ENCODE results near the gene SGMS2.

SGMS2 gene

DNA sequence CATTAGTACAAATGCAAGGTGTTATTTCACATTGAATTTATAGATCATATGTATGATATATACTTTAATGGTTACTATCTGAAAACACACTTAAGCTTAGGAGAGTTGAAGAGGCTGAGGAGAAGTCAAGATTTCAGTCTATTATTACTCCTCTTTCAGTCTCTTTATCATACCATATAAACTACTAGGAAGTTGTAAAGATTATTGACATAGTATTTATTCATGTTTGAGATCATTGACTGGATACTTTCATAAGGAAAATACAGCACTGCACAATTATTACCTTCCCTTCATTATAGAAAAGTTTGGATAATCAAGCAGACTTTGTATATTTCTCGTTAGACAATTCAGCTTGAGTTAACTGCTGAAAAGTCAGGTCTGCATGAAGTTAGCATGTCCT, 10.0 kb upstream of the SGMS2 start:
- Histone ChIP-seq H4K20me1 (ENCODE audit: insufficient read depth, low read length) (no peaks in the 10 kb centered on the region), H3K4me2 (ENCODE audit: insufficient read depth, low read length) (no peak overlapping the region), H3K9ac (ENCODE audit: low read depth, low read length) (no peak overlapping the region), H3K9me3 (ENCODE audit: insufficient read depth, low read length, severe bottlenecking) (no peaks in the 10 kb centered on the region), H3K4me3 (ENCODE audit: low read depth in 1 of 2, low read length in 2 of 2) (no peak overlapping the region), H3K79me2 (ENCODE audit: insufficient read depth, low read length) (no peaks in the 10 kb centered on the region), H3K27ac (ENCODE audit: low read length) (no peak overlapping the region), H2AFZ (ENCODE audit: low read depth, low read length) (no peak overlapping the region), H3K4me1 (ENCODE audit: insufficient read depth, low read length) (no peaks in the 10 kb centered on the region), H3K27me3 (ENCODE audit: insufficient read depth, low read length, poor library complexity) (no peaks in the 10 kb centered on the region), H3K36me3 (ENCODE audit: insufficient read depth, low read length) (no peaks in the 10 kb centered on the region)
- DNase-seq (no peak), ATAC-seq (ENCODE audit: insufficient read depth, low read depth) (no peak)
- no peak for TF ChIP-seq EZH2 (IDR thresholded peaks at IDR 0.05; ENCODE audit: borderline replicate concordance, low read depth, low read length, severe bottlenecking)
- TF ChIP-seq, protein P1, sequence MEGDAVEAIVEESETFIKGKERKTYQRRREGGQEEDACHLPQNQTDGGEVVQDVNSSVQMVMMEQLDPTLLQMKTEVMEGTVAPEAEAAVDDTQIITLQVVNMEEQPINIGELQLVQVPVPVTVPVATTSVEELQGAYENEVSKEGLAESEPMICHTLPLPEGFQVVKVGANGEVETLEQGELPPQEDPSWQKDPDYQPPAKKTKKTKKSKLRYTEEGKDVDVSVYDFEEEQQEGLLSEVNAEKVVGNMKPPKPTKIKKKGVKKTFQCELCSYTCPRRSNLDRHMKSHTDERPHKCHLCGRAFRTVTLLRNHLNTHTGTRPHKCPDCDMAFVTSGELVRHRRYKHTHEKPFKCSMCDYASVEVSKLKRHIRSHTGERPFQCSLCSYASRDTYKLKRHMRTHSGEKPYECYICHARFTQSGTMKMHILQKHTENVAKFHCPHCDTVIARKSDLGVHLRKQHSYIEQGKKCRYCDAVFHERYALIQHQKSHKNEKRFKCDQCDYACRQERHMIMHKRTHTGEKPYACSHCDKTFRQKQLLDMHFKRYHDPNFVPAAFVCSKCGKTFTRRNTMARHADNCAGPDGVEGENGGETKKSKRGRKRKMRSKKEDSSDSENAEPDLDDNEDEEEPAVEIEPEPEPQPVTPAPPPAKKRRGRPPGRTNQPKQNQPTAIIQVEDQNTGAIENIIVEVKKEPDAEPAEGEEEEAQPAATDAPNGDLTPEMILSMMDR (IDR thresholded peaks at IDR 0.05; ENCODE audit: borderline replicate concordance, extremely low read depth, low read length, poor library complexity, severe bottlenecking), result no peak

DNA sequence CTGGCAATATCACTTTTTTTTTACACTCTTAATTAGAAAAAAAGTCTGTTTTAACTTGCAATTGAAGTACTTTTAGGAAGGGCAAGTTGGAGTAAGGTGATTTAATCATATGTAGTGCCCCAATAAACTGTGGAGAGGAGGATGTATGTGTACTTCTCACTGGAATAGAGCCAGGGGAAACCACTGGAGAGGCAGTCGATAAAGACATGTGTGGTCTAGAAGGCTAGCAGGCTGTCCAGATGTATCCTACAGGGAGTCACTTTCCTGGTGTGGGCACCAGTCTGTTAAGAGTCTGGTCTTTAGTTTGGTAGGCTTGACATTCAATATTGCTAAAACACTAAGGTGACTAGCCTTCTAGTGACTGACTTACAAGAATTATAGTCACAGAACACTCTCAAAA, 9.6 kb upstream of the SGMS2 start:
- H3K27me3 ChIP-seq (ENCODE audit: insufficient read depth, low read length, poor library complexity), result no peaks in the 10 kb centered on the region
- no peak for TF ChIP-seq EZH2 (IDR thresholded peaks at IDR 0.05; ENCODE audit: borderline replicate concordance, low read depth, low read length, severe bottlenecking)
- no peaks in the 10 kb centered on the region for H3K79me2 ChIP-seq (ENCODE audit: insufficient read depth, low read length)
- ATAC-seq (ENCODE audit: insufficient read depth, low read depth) (no peak), DNase-seq (no peak)
- H3K9me3 ChIP-seq (ENCODE audit: insufficient read depth, low read length, severe bottlenecking), result no peaks in the 10 kb centered on the region
- no peak overlapping the region for H2AFZ ChIP-seq (ENCODE audit: low read depth, low read length)
- H4K20me1 ChIP-seq (ENCODE audit: insufficient read depth, low read length), result no peaks in the 10 kb centered on the region
- H3K4me2 ChIP-seq (ENCODE audit: insufficient read depth, low read length), result no peak overlapping the region
- no peak overlapping the region for H3K27ac ChIP-seq (ENCODE audit: low read length)
- no peak overlapping the region for H3K9ac ChIP-seq (ENCODE audit: low read depth, low read length)
- H3K4me3 ChIP-seq (ENCODE audit: low read depth in 1 of 2, low read length in 2 of 2), result no peak overlapping the region
- H3K36me3 ChIP-seq (ENCODE audit: insufficient read depth, low read length), result no peaks in the 10 kb centered on the region
- no peaks in the 10 kb centered on the region for H3K4me1 ChIP-seq (ENCODE audit: insufficient read depth, low read length)

DNA sequence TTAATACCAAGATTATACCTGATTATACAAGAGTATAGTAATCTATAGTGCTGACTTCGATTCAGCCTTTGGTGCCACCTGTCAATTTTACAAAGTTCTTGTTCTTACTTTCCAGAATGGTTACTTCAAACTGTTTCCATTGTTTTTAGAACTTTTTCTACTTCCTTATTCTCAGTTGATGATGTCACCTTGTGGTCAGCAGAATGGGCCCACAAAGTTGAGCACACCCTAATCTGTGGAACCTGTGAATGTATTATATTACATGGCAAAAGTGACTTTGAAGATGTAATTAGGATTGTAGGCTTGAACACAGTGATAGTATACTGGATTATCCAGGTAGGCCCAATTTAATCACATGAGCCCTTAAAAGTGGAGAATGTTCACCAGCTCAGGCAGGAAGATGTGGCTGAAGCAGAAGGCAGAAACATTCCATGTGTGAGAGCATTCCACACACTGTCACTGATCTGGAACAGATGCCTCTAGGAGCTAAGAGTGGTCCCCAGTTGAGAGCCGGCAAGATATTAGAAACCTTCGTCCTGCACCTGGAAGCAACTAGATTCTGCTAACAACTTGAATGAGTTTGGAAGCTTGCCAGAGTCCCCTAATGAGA, 6.3 kb upstream of the SGMS2 start:
- Histone ChIP-seq H3K9ac (ENCODE audit: low read depth, low read length) (no peak overlapping the region), H3K4me2 (ENCODE audit: insufficient read depth, low read length) (no peak overlapping the region), H3K27me3 (ENCODE audit: insufficient read depth, low read length, poor library complexity) (no peaks in the 10 kb centered on the region), H3K9me3 (ENCODE audit: insufficient read depth, low read length, severe bottlenecking) (no peaks in the 10 kb centered on the region), H3K4me3 (ENCODE audit: low read depth in 1 of 2, low read length in 2 of 2) (no peak overlapping the region), H4K20me1 (ENCODE audit: insufficient read depth, low read length) (no peaks in the 10 kb centered on the region), H3K27ac (ENCODE audit: low read length) (no peak overlapping the region), H3K4me1 (ENCODE audit: insufficient read depth, low read length) (no peaks in the 10 kb centered on the region), H3K36me3 (ENCODE audit: insufficient read depth, low read length) (no peaks in the 10 kb centered on the region), H2AFZ (ENCODE audit: low read depth, low read length) (no peak overlapping the region), H3K79me2 (ENCODE audit: insufficient read depth, low read length) (no peaks in the 10 kb centered on the region)
- TF ChIP-seq, protein P1 (IDR thresholded peaks at IDR 0.05; ENCODE audit: borderline replicate concordance, extremely low read depth, low read length, poor library complexity, severe bottlenecking), result no peak
- no peak for TF ChIP-seq EZH2 (IDR thresholded peaks at IDR 0.05; ENCODE audit: borderline replicate concordance, low read depth, low read length, severe bottlenecking)
- no peak for DNase-seq
- no peak for ATAC-seq (ENCODE audit: insufficient read depth, low read depth)

DNA sequence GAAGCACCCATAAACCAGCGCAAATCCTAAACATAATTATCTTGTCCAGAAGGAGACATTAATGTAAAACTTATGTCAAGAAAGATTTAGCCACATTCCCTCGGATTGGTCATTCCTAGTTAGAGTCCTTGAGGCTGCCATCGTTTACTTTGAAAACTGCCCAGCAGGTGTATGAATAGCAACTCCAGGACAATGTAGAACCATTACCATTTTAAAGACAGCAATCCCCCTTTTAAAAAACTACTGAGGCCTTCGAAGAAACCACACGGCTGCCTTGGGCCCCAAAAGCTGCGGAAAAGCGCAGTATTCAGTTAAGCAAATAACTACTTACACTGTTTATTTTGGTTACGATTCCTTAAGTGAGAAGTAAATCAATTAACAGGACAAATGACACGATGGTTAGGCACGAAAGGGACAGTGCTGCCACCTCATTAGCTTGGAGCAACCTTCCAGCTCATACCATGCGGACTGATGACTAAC, 822 bp upstream of the SGMS2 start:
- no peaks in the 10 kb centered on the region for H3K4me1 ChIP-seq (ENCODE audit: insufficient read depth, low read length)
- H3K36me3 ChIP-seq (ENCODE audit: insufficient read depth, low read length), result no peaks in the 10 kb centered on the region
- H3K9ac ChIP-seq (ENCODE audit: low read depth, low read length), result no peak overlapping the region
- H3K4me2 ChIP-seq (ENCODE audit: insufficient read depth, low read length), result no peak overlapping the region
- H3K4me3 ChIP-seq (ENCODE audit: low read depth in 1 of 2, low read length in 2 of 2), result no peak overlapping the region
- no peaks in the 10 kb centered on the region for H3K9me3 ChIP-seq (ENCODE audit: insufficient read depth, low read length, severe bottlenecking)
- no peaks in the 10 kb centered on the region for H3K79me2 ChIP-seq (ENCODE audit: insufficient read depth, low read length)
- H3K27me3 ChIP-seq (ENCODE audit: insufficient read depth, low read length, poor library complexity), result no peaks in the 10 kb centered on the region
- no peaks in the 10 kb centered on the region for H4K20me1 ChIP-seq (ENCODE audit: insufficient read depth, low read length)
- H2AFZ ChIP-seq (ENCODE audit: low read depth, low read length), result no peak overlapping the region
- DNase-seq (no peak), ATAC-seq (ENCODE audit: insufficient read depth, low read depth) (no peak)
- TF ChIP-seq, protein P1 (IDR thresholded peaks at IDR 0.05; ENCODE audit: borderline replicate concordance, extremely low read depth, low read length, poor library complexity, severe bottlenecking), result no peak
- no peak for TF ChIP-seq EZH2 (IDR thresholded peaks at IDR 0.05; ENCODE audit: borderline replicate concordance, low read depth, low read length, severe bottlenecking)
- H3K27ac ChIP-seq (ENCODE audit: low read length), result no peak overlapping the region
